Tibial artery (tissue), 4 donors: ENCODE measurements around the gene MDH1B.

Experiments
- DNase-seq, 2 donors: peaks; one replicate each; pipeline ENCODE4 v3.0.0-alpha.2; 2019
- H3K27ac ChIP-seq, 2 donors: fragments of 200-600 bp; sonication (generic) in 1 of 2; 1 replicate in 1 of 2; 2 replicates in 1 of 2; pipeline ENCODE4 v1.5.1; 2018 to 2019; ENCODE audit warnings: mild to moderate bottlenecking in 1 of 2
- H3K27me3 ChIP-seq, 2 donors: fragments of 200-600 bp; sonication (generic) in 1 of 2; one replicate each; pipeline versions ENCODE4 v1.5.1 to v1.6.0; 2016 to 2019
- H3K36me3 ChIP-seq, 3 donors: fragments of 200-600 bp; sonication (generic) in 2 of 3; one replicate each; pipeline ENCODE4 v1.5.1; 2016 to 2019; ENCODE audit warnings: mild to moderate bottlenecking in 2 of 3
- H3K4me1 ChIP-seq, 4 donors: fragments of 200-600 bp; sonication (generic) in 2 of 4; 1 replicate in 3 of 4; 2 replicates in 1 of 4; pipeline ENCODE4 v1.5.1; 2016 to 2019
- H3K4me3 ChIP-seq, 2 donors: fragments of 200-600 bp; sonication (generic) in 1 of 2; 1 replicate in 1 of 2; 2 replicates in 1 of 2; pipeline ENCODE4 v1.5.1; 2018 to 2019; ENCODE audit warnings: mild to moderate bottlenecking in 2 of 2
- H3K9me3 ChIP-seq, 3 donors: fragments of 200-600 bp; sonication (generic) in 1 of 3; one replicate each; pipeline ENCODE4 v1.5.1; 2016 to 2019
- CTCF ChIP-seq, 2 experiments: fragments of 200-600 bp in 1 of 2; fragments of 450-650 bp in 1 of 2; IDR thresholded peaks; one replicate each; pipeline ENCODE4 v1.5.1; 2017 to 2019; ENCODE audit warnings: antibody characterized with exemption in 2 of 2, mild to moderate bottlenecking in 1 of 2, moderate library complexity in 1 of 2
- intact Hi-C: fragments of 100-400 bp; cut with DNase I; formaldehyde crosslinking; loops from one replicate; pipeline ENCODE4 v1.15.0; 2023; ENCODE audit warnings: low total_unique reads

MDH1B gene

GRCh38 chr2:206700156-206700555, 65.0 kb downstream of the MDH1B start:
- Histone ChIP-seq H3K36me3 (no peaks in the 10 kb centered on the region), H3K27me3 (no peaks in the 10 kb centered on the region), H3K4me3 (no peak overlapping the region), H3K4me1 (no peaks in the 10 kb centered on the region), H3K9me3 (no peaks in the 10 kb centered on the region), H3K27ac (no peak overlapping the region)
- intact Hi-C loops = no loop called here
- DNase-seq = no peak
- no peak for TF ChIP-seq CTCF (IDR thresholded peaks at IDR 0.05)

GRCh38 chr2:206698811-206699210, 66.3 kb downstream of the MDH1B start:
- Histone ChIP-seq H3K4me3 (no peak overlapping the region), H3K36me3 (no peaks in the 10 kb centered on the region), H3K9me3 (no peaks in the 10 kb centered on the region), H3K4me1 (no peaks in the 10 kb centered on the region), H3K27me3 (no peaks in the 10 kb centered on the region), H3K27ac (no peak overlapping the region)
- no peak for TF ChIP-seq CTCF (IDR thresholded peaks at IDR 0.05)
- no peak for DNase-seq
- intact Hi-C loops = loop anchor here (10.0 kb wide), 1 partner anchor 776 kb away; no protein-coding TSS in a partner anchor

- intact Hi-C loops = loop anchor here (10.0 kb wide), 1 partner anchor 778 kb away; no protein-coding TSS in a partner anchor
These were observed 68.2 kb downstream of the MDH1B start for GRCh38 chr2:206696910-206697309.

GRCh38 chr2:206693399-206694137, 71.6 kb downstream of the MDH1B start:
- H3K4me3 ChIP-seq = no peak overlapping the region
- no peaks in the 10 kb centered on the region for H3K36me3 ChIP-seq
- no peak for DNase-seq
- intact Hi-C loops = loop anchor here (10.0 kb wide), 1 partner anchor 781 kb away; no protein-coding TSS in a partner anchor
- no peaks in the 10 kb centered on the region for H3K9me3 ChIP-seq
- TF ChIP-seq CTCF (IDR thresholded peaks at IDR 0.05) = peak; percentile 56 to 70
- H3K27me3 ChIP-seq = no peaks in the 10 kb centered on the region
- no peaks in the 10 kb centered on the region for H3K4me1 ChIP-seq
- H3K27ac ChIP-seq = no peak overlapping the region

More at GRCh38 chr2:206696910-206697309, 68.2 kb downstream of the MDH1B start:
- Histone ChIP-seq H3K4me1 (no peaks in the 10 kb centered on the region), H3K27me3 (no peaks in the 10 kb centered on the region), H3K36me3 (no peaks in the 10 kb centered on the region), H3K27ac (no peak overlapping the region), H3K9me3 (no peaks in the 10 kb centered on the region), H3K4me3 (no peak overlapping the region)
- no peak for TF ChIP-seq CTCF (IDR thresholded peaks at IDR 0.05)
- no peak for DNase-seq

- Histone ChIP-seq H3K36me3 (no peaks in the 10 kb centered on the region), H3K4me3 (no peak overlapping the region), H3K9me3 (no peaks in the 10 kb centered on the region), H3K4me1 (no peaks in the 10 kb centered on the region), H3K27ac (no peak overlapping the region), H3K27me3 (no peaks in the 10 kb centered on the region)
- intact Hi-C loops = loop anchor here (10.0 kb wide), 1 partner anchor 782 kb away; no protein-coding TSS in a partner anchor
- no peak for DNase-seq
- TF ChIP-seq CTCF (IDR thresholded peaks at IDR 0.05) = no peak
These were observed 72.2 kb downstream of the MDH1B start for GRCh38 chr2:206692971-206693370.
